Measurements from ENCODE around the gene THEM4.

- no peak for TF ChIP-seq GATA3 (IDR thresholded peaks at IDR 0.05; ENCODE audit: low read depth, low read length)
- TF ChIP-seq GATA2 (IDR thresholded peaks at IDR 0.05; ENCODE audit: low read depth, low read length), result no peak
These were observed 51.1 kb downstream of the THEM4 start for GRCh38 chr1:151858030-151858746.
